Mesenteric fat pad (tissue), 1 donor: ENCODE data around the gene CORO2B. TPM values are rescaled to one million over a fixed set of nuclear protein-coding genes. Genes with fewer than 3 reads are reported as not detected.

Experiments
- DNase-seq: peaks from one replicate; pipeline ENCODE4 v3.0.0-alpha.2; 2020; ENCODE audit warnings: low spot score
- total RNA-seq: library from RNA; stranded (reverse); fragmentation: NEBNext Ultra II Directional; extraction: Animal tissue kit (Norgen Biotek cat#: 25700); gene quantifications from one replicate; pipeline ENCODE4 v1.2.1, GENCODE V29; 2021
- donor health status: DM: yes; HTN: yes; CAD: no.

CORO2B gene
- total RNA-seq, 1 donor from 2014 or later = 4.9 TPM

DNA sequence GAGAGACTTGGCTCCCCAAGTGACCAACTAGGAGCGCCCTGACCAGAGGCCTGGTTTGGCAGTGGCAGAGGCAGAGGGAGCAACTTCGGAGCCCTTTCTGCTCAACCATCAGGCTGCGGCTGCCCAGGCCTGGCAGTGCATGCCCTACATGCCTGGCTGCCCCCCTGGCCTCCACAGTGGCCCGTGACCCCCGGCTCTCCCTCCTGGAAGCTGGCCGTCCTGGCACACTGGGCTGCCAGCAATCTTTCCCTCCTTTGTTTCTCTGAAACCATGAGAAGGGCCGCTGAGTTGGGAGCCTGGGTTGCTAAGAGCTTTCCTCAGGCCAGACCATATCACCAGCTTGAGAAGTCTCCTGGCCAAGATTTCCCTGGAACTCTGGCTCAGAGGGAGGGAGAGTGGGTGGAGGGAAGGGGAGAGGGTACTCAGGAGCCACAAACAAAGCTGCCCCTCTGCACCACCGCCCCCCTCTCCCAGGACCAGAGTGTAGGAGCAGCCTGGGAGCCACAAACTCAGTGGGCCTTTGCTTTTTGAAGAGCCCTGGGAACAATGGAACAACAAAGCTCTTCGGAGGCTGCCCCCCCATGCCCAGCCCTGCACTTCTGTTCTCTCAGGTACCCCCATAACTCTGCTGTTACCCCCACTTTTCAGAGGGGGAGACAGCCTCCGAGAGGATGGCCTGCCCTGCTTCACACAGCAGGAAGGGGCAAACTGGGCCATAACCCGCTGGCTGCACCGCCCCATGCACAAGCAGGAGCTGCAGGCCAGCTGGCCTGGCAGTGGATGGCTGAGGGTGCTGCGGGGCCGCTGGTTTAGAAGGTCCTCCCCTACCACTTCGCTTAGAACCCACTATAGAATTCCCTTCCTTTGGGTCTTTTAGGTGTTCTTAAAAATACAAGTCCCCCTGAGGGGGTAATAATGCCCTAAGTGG, 11.3 kb downstream of the CORO2B start:
- DNase-seq = no peak

DNA sequence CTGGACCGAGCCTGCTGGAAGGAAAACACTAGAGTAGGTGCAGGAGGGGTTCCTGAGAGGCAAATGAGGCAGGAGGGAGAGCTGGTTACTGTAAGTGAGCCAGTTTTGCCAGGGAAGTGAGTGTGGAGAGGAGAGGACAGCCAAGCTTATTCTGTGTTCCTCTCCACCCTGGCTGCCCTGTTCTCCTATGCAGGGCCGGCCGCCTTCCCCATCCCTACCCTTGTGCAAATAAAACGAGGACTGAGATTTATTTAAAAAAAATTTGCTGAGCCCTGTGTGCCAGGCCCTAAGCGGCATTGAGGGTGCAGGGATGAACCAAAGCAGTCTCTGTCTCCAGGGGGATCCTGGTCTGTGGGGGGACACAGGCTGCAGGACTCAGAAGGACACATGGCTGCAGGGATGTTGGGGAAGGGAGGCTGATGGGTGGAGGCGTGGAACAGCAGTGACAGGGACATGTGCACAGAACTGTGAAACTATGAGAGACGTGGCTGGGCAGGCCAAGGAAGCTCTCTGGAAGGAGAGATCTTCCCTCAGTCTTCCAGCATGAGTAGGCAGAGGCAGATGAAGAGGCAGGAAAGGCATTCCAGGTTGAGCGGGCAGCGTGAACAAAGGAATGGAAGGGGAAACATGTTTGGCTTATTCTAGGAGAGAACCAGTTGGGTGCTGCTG, 12.1 kb downstream of the CORO2B start:
- DNase-seq = no peak

DNA sequence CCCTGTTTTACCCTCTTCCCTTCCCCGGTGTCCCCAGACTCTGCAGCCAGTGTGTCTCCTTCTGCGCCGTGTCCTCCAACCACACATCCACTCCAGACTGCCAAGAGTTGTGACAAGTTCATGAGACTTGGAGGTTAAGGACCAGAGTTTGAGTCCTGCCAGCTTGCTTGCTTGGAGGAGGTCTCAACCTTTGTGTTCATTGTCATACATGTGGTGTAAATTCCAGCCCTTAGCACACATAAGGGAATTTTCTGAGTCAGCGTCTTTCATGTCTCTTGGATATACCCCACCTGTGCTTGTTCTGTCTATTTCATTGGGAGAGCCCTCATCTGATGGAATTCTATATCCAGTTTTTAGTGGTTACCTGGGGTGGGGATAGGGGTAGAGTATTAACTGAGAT, 13.3 kb downstream of the CORO2B start:
- no peak for DNase-seq

DNA sequence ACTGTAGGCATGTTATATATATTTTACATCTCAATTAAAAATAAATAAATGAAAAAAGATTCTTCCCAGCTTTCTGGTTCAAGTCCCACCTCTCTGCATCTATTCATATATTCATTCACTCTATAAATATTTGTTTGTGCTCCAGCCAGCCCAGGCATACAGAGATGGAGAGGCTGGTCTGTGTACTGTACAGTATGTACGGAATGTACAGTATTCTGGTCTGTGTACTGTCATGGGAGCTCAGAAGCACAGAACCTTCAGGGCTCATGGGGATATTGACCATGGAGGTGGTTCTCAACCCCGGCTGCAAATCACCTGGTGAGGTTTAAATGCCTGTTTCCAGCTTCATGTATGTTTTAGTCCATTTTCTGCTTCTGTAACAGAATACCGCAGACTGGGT, 13.8 kb downstream of the CORO2B start:
- no peak for DNase-seq

GRCh38 chr15:68593341-68593740, 14.5 kb downstream of the CORO2B start:
- no peak for DNase-seq

- DNase-seq = no peak
Observed at GRCh38 chr15:68593828-68594532, 15.2 kb downstream of the CORO2B start.

DNA sequence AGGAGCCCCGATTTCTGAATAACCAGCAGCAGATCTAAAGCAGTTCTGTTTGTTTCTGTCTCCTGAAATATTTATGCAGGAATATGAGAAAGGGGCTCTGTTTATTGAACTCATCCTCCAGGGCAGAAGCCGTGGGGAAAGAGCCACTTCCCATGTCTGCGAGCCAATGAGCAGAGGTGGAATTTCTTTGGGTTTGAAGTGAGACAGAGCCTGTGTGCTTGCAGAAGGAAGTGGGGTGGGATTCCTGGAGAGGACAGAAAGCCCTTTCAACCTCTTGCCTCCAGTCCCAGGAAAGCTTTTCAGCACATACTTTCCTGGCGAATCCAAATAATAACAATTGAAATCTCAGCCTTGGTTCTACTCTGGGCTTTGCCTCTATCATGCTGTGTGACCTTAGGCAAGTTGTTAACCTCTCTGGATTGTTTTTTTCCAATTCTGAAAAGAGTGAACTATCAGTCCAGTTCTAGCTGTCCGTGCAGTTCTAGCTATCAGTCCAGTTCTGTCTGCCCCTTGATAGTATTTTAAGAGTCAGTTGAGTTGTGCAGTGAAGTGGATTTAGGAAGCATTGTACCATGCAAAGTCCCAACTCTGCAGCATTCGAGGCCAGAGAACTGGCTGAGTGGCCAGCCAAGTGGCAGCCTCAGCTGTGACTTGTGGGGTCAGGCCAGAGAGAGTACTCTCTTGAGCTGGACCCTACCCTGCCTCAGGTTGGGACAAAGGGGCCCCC, 15.9 kb downstream of the CORO2B start:
- DNase-seq = no peak

- no peak for DNase-seq
Observed at GRCh38 chr15:68595260-68595564, 16.4 kb downstream of the CORO2B start.

DNA sequence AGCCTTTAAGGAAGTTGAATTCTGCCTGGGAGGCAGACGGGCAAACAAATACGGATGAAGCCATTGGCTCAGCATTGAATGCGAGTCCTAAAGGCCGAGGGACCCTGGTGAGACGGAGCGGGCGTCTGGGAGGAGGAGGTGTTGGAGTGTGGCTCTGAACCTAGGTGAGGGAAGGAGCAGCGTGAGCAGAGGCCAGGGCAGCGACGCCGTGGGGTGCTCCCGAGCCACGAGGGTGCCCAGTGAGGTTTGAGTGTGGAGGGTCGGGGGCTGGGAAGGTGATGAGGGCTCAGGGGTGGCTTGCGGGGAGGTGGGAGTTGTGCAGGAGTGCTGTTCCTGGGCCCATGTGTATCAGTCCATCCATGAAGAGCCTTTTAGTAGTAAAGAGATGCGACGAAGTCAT, 17.0 kb downstream of the CORO2B start:
- no peak for DNase-seq

GRCh38 chr15:68596691-68597090, 17.9 kb downstream of the CORO2B start:
- DNase-seq = no peak

DNA sequence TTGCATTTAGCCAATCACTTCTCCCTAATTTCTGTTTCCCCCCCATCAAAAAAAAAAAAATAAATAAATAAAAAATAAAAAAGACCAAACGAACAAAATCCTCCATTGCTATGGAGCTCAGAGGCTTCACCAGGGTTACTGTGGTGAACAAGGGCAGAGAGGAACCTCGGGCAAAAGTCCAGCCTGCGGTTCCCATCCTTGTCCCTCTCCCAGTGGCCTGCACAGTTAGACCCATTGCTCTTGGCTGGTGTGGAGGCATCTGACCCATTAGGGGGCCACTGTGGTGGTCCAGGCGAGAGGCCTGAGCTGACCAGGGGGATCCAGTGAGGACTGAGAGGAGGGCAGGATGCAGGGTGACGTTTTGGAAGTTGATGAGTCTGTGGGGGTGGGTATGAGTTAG, 18.8 kb downstream of the CORO2B start:
- DNase-seq = no peak

- no peak for DNase-seq
Observed at GRCh38 chr15:68598171-68599152, 19.7 kb downstream of the CORO2B start.

DNA sequence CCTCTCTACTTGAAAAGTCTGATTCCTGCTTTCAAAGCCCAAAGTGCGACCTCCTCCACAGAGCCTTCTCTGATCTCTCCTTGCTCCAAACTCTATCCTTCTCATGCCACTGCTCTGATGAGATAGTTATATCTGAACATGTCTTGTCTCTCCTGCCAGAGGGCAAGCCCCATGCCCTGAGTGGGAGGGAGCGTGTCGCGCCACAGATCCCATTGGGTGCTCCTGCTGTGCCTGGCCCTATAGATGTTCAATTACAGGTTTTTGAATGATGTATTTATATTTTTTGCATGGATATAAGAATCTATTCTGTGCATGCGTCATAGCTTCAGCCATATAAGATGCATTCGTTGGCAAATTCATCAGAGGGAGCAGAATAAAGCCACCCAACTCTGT, 20.4 kb downstream of the CORO2B start:
- DNase-seq = no peak

DNA sequence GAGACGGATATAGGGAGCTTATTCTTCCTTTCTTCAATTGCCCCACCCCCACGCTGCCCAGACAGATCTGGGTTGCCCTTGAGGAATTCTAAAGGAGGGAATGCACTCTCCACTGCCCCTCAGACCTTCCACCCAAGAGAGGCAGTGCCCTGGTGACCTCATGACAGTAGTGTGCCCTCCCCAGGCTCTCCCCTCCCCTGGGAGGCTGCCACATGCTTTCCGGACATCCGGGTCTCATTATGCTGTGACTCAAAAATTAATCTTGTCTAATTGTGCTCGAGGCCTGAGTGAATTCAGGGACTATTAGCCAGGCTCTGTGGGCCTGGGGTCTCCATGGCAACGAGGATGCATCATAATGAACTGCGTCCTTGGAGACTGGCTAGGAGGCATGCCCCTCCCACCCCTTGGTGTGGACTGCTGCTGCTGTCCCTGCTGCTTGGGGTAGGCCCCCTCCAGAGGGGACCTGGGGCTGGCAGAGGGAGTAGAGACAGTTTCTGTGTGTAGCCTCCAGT, 20.8 kb downstream of the CORO2B start:
- no peak for DNase-seq

DNA sequence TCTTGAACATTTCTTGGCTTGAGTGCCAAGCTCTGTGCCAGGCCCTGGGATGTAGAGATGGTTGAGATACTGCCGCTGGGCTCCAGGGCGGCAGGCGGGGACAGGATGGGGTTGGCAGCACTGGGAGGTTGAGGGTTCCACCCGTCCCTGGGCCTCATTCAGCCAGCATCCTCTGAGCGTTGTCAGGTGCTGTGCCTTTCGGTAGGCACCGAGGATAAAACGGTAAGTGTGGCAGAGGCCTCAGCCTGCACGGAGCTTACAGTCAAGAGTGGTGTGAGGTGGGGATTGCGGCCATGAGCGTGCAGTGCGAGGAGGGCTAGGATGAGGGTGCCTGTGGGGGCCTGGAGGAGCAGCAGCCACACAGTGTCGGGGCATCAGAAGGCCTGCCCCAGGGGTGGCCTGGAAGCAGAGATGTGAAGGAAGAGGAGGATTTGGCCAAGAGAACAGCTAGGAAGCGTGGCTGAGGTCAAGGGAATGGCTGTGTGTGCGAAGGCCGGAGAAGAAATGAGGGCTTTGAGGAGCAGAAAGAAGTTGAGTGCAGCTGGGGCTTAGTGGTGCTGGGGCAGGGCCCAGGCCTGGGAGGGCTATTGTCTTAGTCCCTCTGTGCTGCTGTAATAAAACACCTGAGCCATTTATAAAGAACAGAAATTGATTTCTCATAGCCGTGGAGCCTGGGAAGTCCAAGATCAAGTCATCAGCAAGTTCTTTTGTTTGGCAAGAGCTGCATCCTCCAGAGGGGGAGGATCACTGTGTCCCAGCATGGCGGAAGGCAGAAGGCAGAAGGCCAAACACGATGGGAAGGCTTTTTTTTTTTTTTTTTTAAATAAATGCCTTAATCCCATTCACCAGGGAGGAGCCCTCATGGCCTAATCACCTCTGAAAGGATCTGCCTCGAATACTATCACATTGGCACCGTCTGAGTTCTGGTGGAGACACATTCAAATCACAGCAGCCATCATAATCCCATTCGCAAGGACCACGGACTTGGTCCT, 22.7 kb downstream of the CORO2B start:
- DNase-seq = no peak

GRCh38 chr15:68602459-68603215, 23.8 kb downstream of the CORO2B start:
- no peak for DNase-seq

GRCh38 chr15:68603216-68603595, 24.4 kb downstream of the CORO2B start:
- DNase-seq = no peak

DNA sequence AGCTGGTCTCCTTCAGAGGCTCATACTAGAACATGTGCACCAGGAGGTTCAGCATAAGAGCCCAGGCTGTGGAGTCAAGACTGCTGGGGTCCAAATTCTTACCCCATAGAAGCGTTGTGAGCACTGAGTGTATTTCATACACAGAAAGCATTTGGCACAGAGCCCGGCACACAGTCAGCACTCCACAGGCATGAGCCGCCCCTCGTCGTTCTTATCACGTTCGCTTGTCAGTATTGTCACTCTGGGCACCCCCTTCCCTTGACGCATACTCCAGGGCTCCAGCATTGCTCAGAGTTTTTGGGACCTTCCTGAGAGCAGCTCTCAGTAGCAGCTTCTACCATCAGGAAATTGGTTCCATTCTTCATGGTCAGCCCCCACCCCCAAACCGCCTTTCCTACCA, 25.2 kb downstream of the CORO2B start:
- no peak for DNase-seq
